Nephron (organoid): ENCODE data around the gene CYSLTR2.

Experiments used
- H3K27ac Mint-ChIP-seq, 3 experiments: 2 replicates each; pipeline ENCODE4 v1.8.0; 2020; ENCODE audit warnings: mixed read lengths in 3 of 3, mild to moderate bottlenecking in 2 of 3, moderate library complexity in 1 of 3
- H3K27me3 Mint-ChIP-seq: 2 replicates; pipeline ENCODE4 v1.8.0; 2021; ENCODE audit warnings: low read depth, mild to moderate bottlenecking, moderate library complexity, mixed read lengths
- H3K36me3 Mint-ChIP-seq: 2 replicates; pipeline ENCODE4 v1.8.0; 2020; ENCODE audit warnings: low read depth, mixed read lengths
- H3K4me1 Mint-ChIP-seq: 2 replicates; pipeline ENCODE4 v1.8.0; 2020; ENCODE audit warnings: mixed read lengths
- H3K4me3 Mint-ChIP-seq, 3 experiments: 2 replicates each; pipeline ENCODE4 v1.8.0; 2020; ENCODE audit warnings: mild to moderate bottlenecking in 3 of 3, mixed read lengths in 3 of 3, moderate library complexity in 2 of 3
- H3K9me3 Mint-ChIP-seq: 2 replicates; pipeline ENCODE4 v1.8.0; 2020; ENCODE audit warnings: mixed read lengths
- CTCF ChIP-seq, 3 experiments: fragments of 200-600 bp; sonication (generic); IDR thresholded peaks; one replicate each; pipeline ENCODE4 v1.5.0; 2021; ENCODE audit warnings: antibody characterized with exemption in 3 of 3; ENCODE audit not compliant: unreplicated experiment in 3 of 3

Gene CYSLTR2

GRCh38 chr13:48720621-48721020 lies 66.9 kb downstream of the CYSLTR2 start:
- no peak for TF ChIP-seq CTCF (IDR thresholded peaks at IDR 0.05; ENCODE audit: unreplicated experiment in 3 of 3)
- H3K4me1 Mint-ChIP-seq = peaks cover 4% of the 10 kb centered on the region
- H3K27me3 Mint-ChIP-seq = no peaks in the 10 kb centered on the region
- H3K36me3 Mint-ChIP-seq = peaks cover 5% of the 10 kb centered on the region
- H3K9me3 Mint-ChIP-seq = peaks cover 38% of the 10 kb centered on the region
- peak overlapping the region in 1 of 3 experiments; percentile 54 for H3K27ac Mint-ChIP-seq
- no peak overlapping the region for H3K4me3 Mint-ChIP-seq

- no peak overlapping the region for H3K4me3 Mint-ChIP-seq
- H3K27me3 Mint-ChIP-seq = no peaks in the 10 kb centered on the region
- no peak overlapping the region for H3K27ac Mint-ChIP-seq
- H3K9me3 Mint-ChIP-seq = peaks cover 28% of the 10 kb centered on the region
- peaks cover 2% of the 10 kb centered on the region for H3K36me3 Mint-ChIP-seq
- TF ChIP-seq CTCF (IDR thresholded peaks at IDR 0.05; ENCODE audit: unreplicated experiment in 3 of 3) = no peak
- peaks cover 18% of the 10 kb centered on the region for H3K4me1 Mint-ChIP-seq
Observed at GRCh38 chr13:48723168-48723567, 69.4 kb downstream of the CYSLTR2 start.

- no peak for TF ChIP-seq CTCF (IDR thresholded peaks at IDR 0.05; ENCODE audit: unreplicated experiment in 3 of 3)
- peaks cover 18% of the 10 kb centered on the region for H3K4me1 Mint-ChIP-seq
- H3K27me3 Mint-ChIP-seq = no peaks in the 10 kb centered on the region
- peak overlapping the region in 1 of 3 experiments; percentile 2 for H3K4me3 Mint-ChIP-seq
- H3K36me3 Mint-ChIP-seq = no peaks in the 10 kb centered on the region
- H3K9me3 Mint-ChIP-seq = peaks cover 19% of the 10 kb centered on the region
- peak overlapping the region; percentile 32 to 92 (median 87) for H3K27ac Mint-ChIP-seq
Observed at GRCh38 chr13:48725271-48725670, 71.5 kb downstream of the CYSLTR2 start.

GRCh38 chr13:48726711-48727110 lies 73.0 kb downstream of the CYSLTR2 start:
- H3K27ac Mint-ChIP-seq = peak overlapping the region; percentile 32 to 92 (median 89)
- peaks cover 18% of the 10 kb centered on the region for H3K4me1 Mint-ChIP-seq
- H3K27me3 Mint-ChIP-seq = no peaks in the 10 kb centered on the region
- no peaks in the 10 kb centered on the region for H3K36me3 Mint-ChIP-seq
- H3K4me3 Mint-ChIP-seq = no peak overlapping the region
- peaks cover 14% of the 10 kb centered on the region for H3K9me3 Mint-ChIP-seq
- no peak for TF ChIP-seq CTCF (IDR thresholded peaks at IDR 0.05; ENCODE audit: unreplicated experiment in 3 of 3)

GRCh38 chr13:48727241-48728011 lies 73.7 kb downstream of the CYSLTR2 start:
- Mint-ChIP-seq H3K4me1 (peaks cover 18% of the 10 kb centered on the region), H3K36me3 (no peaks in the 10 kb centered on the region), H3K9me3 (peaks cover 8% of the 10 kb centered on the region), H3K4me3 (no peak overlapping the region), H3K27ac (peak overlapping the region; percentile 32 to 92 (median 89)), H3K27me3 (no peaks in the 10 kb centered on the region)
- no peak for TF ChIP-seq CTCF (IDR thresholded peaks at IDR 0.05; ENCODE audit: unreplicated experiment in 3 of 3)

- no peaks in the 10 kb centered on the region for H3K36me3 Mint-ChIP-seq
- H3K4me3 Mint-ChIP-seq = no peak overlapping the region
- TF ChIP-seq CTCF (IDR thresholded peaks at IDR 0.05; ENCODE audit: unreplicated experiment in 3 of 3) = no peak
- no peaks in the 10 kb centered on the region for H3K27me3 Mint-ChIP-seq
- peak overlapping the region in 1 of 3 experiments; percentile 27 for H3K27ac Mint-ChIP-seq
- peaks cover 18% of the 10 kb centered on the region for H3K4me1 Mint-ChIP-seq
- peaks cover 8% of the 10 kb centered on the region for H3K9me3 Mint-ChIP-seq
Observed at GRCh38 chr13:48728226-48728625, 74.5 kb downstream of the CYSLTR2 start.
